K562 (cell line): Measurements from ENCODE around the gene HNRNPF. TPM values are rescaled to one million over a fixed set of nuclear protein-coding genes. Genes with fewer than 3 reads are reported as not detected.

Experiments
- ATF1 ChIP-seq, 2 experiments: fragments of 450-650 bp in 1 of 2; IDR thresholded peaks; 2 replicates each; pipeline ENCODE4 v1.6.1; 2016; ENCODE audit warnings: missing compliant biosample characterization in 1 of 2, missing genetic modification characterization in 1 of 2
- BCOR ChIP-seq: fragments of 450-650 bp; IDR thresholded peaks from 2 replicates; pipeline ENCODE4 v1.6.1; 2016
- C11orf30 ChIP-seq: fragments of 450-650 bp; IDR thresholded peaks from 2 replicates; pipeline ENCODE4 v1.6.1; 2016; ENCODE audit warnings: low read depth, mild to moderate bottlenecking
- CBFB ChIP-seq: sonication (generic); formaldehyde crosslinking; IDR thresholded peaks from 2 replicates; pipeline ENCODE4 v1.4.0; 2020; ENCODE audit warnings: mild to moderate bottlenecking, missing genetic modification reagents
- CREB3 ChIP-seq: fragments of 450-650 bp; conservative IDR thresholded peaks from 2 replicates; pipeline ENCODE4 v1.6.1; 2016; ENCODE audit warnings: missing genetic modification characterization, low read depth, mild to moderate bottlenecking, missing compliant biosample characterization, moderate library complexity
- ELF4 ChIP-seq: fragments of 450-650 bp; formaldehyde crosslinking; IDR thresholded peaks from 2 replicates; pipeline ENCODE4 v1.4.0; 2022; ENCODE audit warnings: missing genetic modification characterization
- GMEB1 ChIP-seq: fragments of 250-450 bp; sonication (Bioruptor Pico); IDR thresholded peaks from 2 replicates; pipeline ENCODE4 v1.4.0; 2020; ENCODE audit warnings: mild to moderate bottlenecking
- HLTF ChIP-seq: fragments of 450-650 bp; IDR thresholded peaks from 2 replicates; pipeline ENCODE4 v1.6.1; 2016
- ILF3 ChIP-seq: fragments of 450-650 bp; IDR thresholded peaks from 2 replicates; pipeline ENCODE4 v1.6.1; 2018; ENCODE audit warnings: antibody characterized with exemption, mild to moderate bottlenecking, moderate library complexity, borderline replicate concordance
- L3MBTL2 ChIP-seq: fragments of 450-650 bp; IDR thresholded peaks from 2 replicates; pipeline ENCODE4 v1.6.1; 2016; ENCODE audit warnings: mild to moderate bottlenecking, moderate library complexity
- MTA3 ChIP-seq: fragments of 450-650 bp; formaldehyde crosslinking; IDR thresholded peaks from 2 replicates; pipeline ENCODE4 v1.6.1; 2017; ENCODE audit warnings: mild to moderate bottlenecking, borderline replicate concordance
- NCOA6 ChIP-seq: fragments of 450-650 bp; IDR thresholded peaks from 2 replicates; pipeline ENCODE4 v1.6.1; 2017; ENCODE audit warnings: mild to moderate bottlenecking
- NFIC ChIP-seq: fragments of 450-650 bp; IDR thresholded peaks from 2 replicates; pipeline ENCODE4 v1.6.1; 2017; ENCODE audit warnings: mild to moderate bottlenecking, inconsistent platforms
- NR2C2 ChIP-seq, 2 experiments: fragments of 200-800 bp in 1 of 2; sonication (Bioruptor generic) in 1 of 2; sonication (generic) in 1 of 2; formaldehyde crosslinking in 1 of 2; IDR thresholded peaks; 2 replicates each; pipeline versions ENCODE4 v1.6.1 to v1.8.0; 2016 to 2022; ENCODE audit warnings: mild to moderate bottlenecking in 1 of 2, missing compliant biosample characterization in 1 of 2, missing genetic modification characterization in 1 of 2, missing genetic modification reagents in 1 of 2
- RBFOX2 ChIP-seq: fragments of 200-400 bp; formaldehyde crosslinking; IDR thresholded peaks from 2 replicates; pipeline ENCODE4 v1.6.1; 2017; ENCODE audit warnings: low read depth, mild to moderate bottlenecking, low read length, moderate library complexity
- SRF ChIP-seq, 2 experiments: fragments of 250-450, 450-650 bp in 1 of 2; sonication (Bioruptor Pico) in 1 of 2; sonication (generic) in 1 of 2; formaldehyde crosslinking; IDR thresholded peaks; 2 replicates each; pipeline versions ENCODE4 v1.5.0 to v1.5.1; 2020 to 2022; ENCODE audit warnings: mild to moderate bottlenecking in 1 of 2, missing genetic modification reagents in 1 of 2
- TOE1 ChIP-seq, 2 experiments: fragments of 450-650 bp in 1 of 2; sonication (generic) in 1 of 2; formaldehyde crosslinking in 1 of 2; IDR thresholded peaks; 2 replicates each; pipeline versions ENCODE4 v1.7.1 to v1.8.0; 2016 to 2022; ENCODE audit warnings: borderline replicate concordance in 2 of 2, mild to moderate bottlenecking in 2 of 2, antibody characterized with exemption in 1 of 2, inconsistent platforms in 1 of 2, low read depth in 1 of 2, missing genetic modification reagents in 1 of 2, moderate library complexity in 1 of 2
- USF2 ChIP-seq: sonication (generic); formaldehyde crosslinking; IDR thresholded peaks from 2 replicates; pipeline ENCODE4 v1.5.0; 2020; ENCODE audit warnings: missing genetic modification reagents
- ZBTB2 ChIP-seq: fragments of 450-650 bp; IDR thresholded peaks from 2 replicates; pipeline ENCODE4 v1.6.1; 2016; ENCODE audit warnings: antibody characterized with exemption
- ZNF239 ChIP-seq: fragments of 250-450 bp; sonication (Bioruptor Pico); IDR thresholded peaks from 2 replicates; pipeline ENCODE4 v1.4.0; 2020; ENCODE audit warnings: mild to moderate bottlenecking
- ZNF316 ChIP-seq: fragments of 450-650 bp; IDR thresholded peaks from 2 replicates; pipeline ENCODE4 v1.6.1; 2016
- ZNF584 ChIP-seq: fragments of 200-800 bp; sonication (Bioruptor generic); IDR thresholded peaks from 2 replicates; pipeline ENCODE4 v1.6.1; 2016; ENCODE audit warnings: low read depth, mild to moderate bottlenecking, missing genetic modification characterization, missing compliant biosample characterization
- polyA plus RNA-seq, 8 experiments: library from polyadenylated mRNA; depleted of rRNA in 4 of 8; stranded (reverse) in 5 of 8; unstranded in 3 of 8; fragments of >200 nt; fragmentation: Nextera tagmentation in 2 of 8; fragmentation: Illumina TruSeq in 1 of 8; extraction: Ambion mirVana in 2 of 8; extraction: Trizol in 1 of 8; gene quantifications; 2 replicates each; pipeline versions ENCODE4 v1.2.1 to v1.2.3, GENCODE V29; 2011 to 2014; ENCODE audit warnings: inconsistent platforms in 1 of 8, missing spikeins in 1 of 8
- total RNA-seq, 7 experiments: library from RNA; depleted of rRNA in 6 of 7; stranded (reverse); fragments of >200 nt in 6 of 7; fragmentation: Illumina TruSeq in 2 of 7; extraction: Trizol in 2 of 7; gene quantifications; 2 replicates each; pipeline versions ENCODE4 v1.2.1 to v1.2.3, GENCODE V29; 2011 to 2021; ENCODE audit warnings: low replicate concordance in 1 of 7

The HNRNPF gene
- total and polyA plus RNA-seq, 9 of the 15 experiments (the other 6 are each of a cell fraction or from before 2014, with no cell fraction given): 192 to 489 (median 416) TPM

GRCh38 chr10:43420369-43421200 lies 11.6 kb upstream of the HNRNPF start (continued):
- TF ChIP-seq GMEB1 (CRISPR knock-in tag) (peak; percentile 58; the same call in 1 of the 2 replicates), NFIC (0 out of 2 replicates have a peak, but pooled peaks have one; percentile 28), USF2 (CRISPR knock-in tag) (peak; percentile 79), SRF (CRISPR knock-in tag; IDR thresholded peaks at IDR 0.05) (0 out of 4 replicates have a peak, but pooled peaks of 1 of the 2 experiments have one; percentile 3), C11orf30 (peak; percentile 71), NCOA6 (no peak), ILF3 (no peak), NR2C2 (CRISPR knock-in tag; IDR thresholded peaks at IDR 0.05) (0 out of 2 replicates have a peak, but pooled peaks have one; percentile 40), NR2C2 (tag; IDR thresholded peaks at IDR 0.05) (peak; percentile 77), MTA3 (0 out of 2 replicates have a peak, but pooled peaks have one; percentile 54), L3MBTL2 (peak; percentile 91), CBFB (CRISPR knock-in tag) (peak; percentile 59; the same call in 1 of the 2 replicates), TOE1 (IDR thresholded peaks at IDR 0.05; ENCODE audit: borderline replicate concordance) (peak; percentile 82; the same call in 1 of the 2 replicates), TOE1 (CRISPR knock-in tag; IDR thresholded peaks at IDR 0.05; ENCODE audit: borderline replicate concordance, low read depth) (no peak), ZBTB2 (peak; percentile 72), BCOR (peak; percentile 51; the same call in 1 of the 2 replicates), ZNF316 (peak; percentile 70), ELF4 (CRISPR knock-in tag) (no peak), CREB3 (peak; percentile 82), ZNF584 (0 out of 2 replicates have a peak, but pooled peaks have one; percentile 4), ATF1 (CRISPR knock-in tag; IDR thresholded peaks at IDR 0.05) (no peak), ATF1 (tag; IDR thresholded peaks at IDR 0.05) (peak; percentile 57; the same call in 1 of the 2 replicates), RBFOX2 (peak; percentile 92), HLTF (peak; percentile 71; the same call in 1 of the 2 replicates), ZNF239 (0 out of 2 replicates have a peak, but pooled peaks have one; percentile 9)
